Activated CD4-positive, alpha-beta T cell treated with anti-CD3 and anti-CD28 coated beads for 36 hours (primary cell): ENCODE measurements around the gene ATM. TPM values are rescaled to one million over a fixed set of nuclear protein-coding genes. Genes with fewer than 3 reads are reported as not detected.
"Not testable (repeated sequence)": the region's sequence is repeated elsewhere in the genome, so short reads cannot be mapped to it uniquely, and the experiment has no call there.

ENCODE experiments used
- ATAC-seq: fragments of 200-7000 bp; cut with Tn5 transposase; one replicate; pipeline ENCODE4 v1.10.0; 2021; ENCODE audit warnings: mild to moderate bottlenecking, moderate library complexity
- CTCF ChIA-PET: fragments of 350-600 bp; sonication (Branson Sonifier 250); formaldehyde crosslinking; loops from one replicate; lab custom pipeline; 2021; ENCODE audit warnings: antibody characterized with exemption; lab: Charles Lee
- POLR2A ChIA-PET: fragments of 350-600 bp; sonication (Branson Sonifier 250); formaldehyde crosslinking; loops from one replicate; lab custom pipeline; 2021; ENCODE audit warnings: antibody characterized with exemption, inconsistent platforms; lab: Charles Lee
- DNase-seq: peaks from one replicate; pipeline ENCODE4 v3.0.0-alpha.2; 2020
- H3K27ac Mint-ChIP-seq: one replicate; pipeline ENCODE4 v1.8.0; 2021; ENCODE audit warnings: mixed read lengths
- H3K27me3 Mint-ChIP-seq: one replicate; pipeline ENCODE4 v1.8.0; 2021; ENCODE audit warnings: mixed read lengths
- H3K36me3 Mint-ChIP-seq: one replicate; pipeline ENCODE4 v1.8.0; 2021; ENCODE audit warnings: low read depth, mixed read lengths
- H3K4me1 Mint-ChIP-seq: one replicate; pipeline ENCODE4 v1.8.0; 2021; ENCODE audit warnings: mixed read lengths
- H3K4me3 Mint-ChIP-seq: one replicate; pipeline ENCODE4 v1.8.0; 2021; ENCODE audit warnings: mild to moderate bottlenecking, moderate library complexity, mixed read lengths
- H3K9me3 Mint-ChIP-seq: one replicate; pipeline ENCODE4 v1.8.0; 2021; ENCODE audit warnings: low read depth, mixed read lengths
- intact Hi-C, 2 experiments: fragments of 100-400 bp; cut with DNase I in 1 of 2; cut with micrococcal nuclease in 1 of 2; formaldehyde crosslinking; loops; one replicate each; pipeline versions ENCODE4 v1.14.2 to v1.15.1; 2022 to 2024; cut with DNase I, micrococcal nuclease
- total RNA-seq, 2 experiments: library from RNA; stranded (reverse); gene quantifications; one replicate each; pipeline ENCODE4 v1.2.3, GENCODE V29; 2021

Gene ATM
- total RNA-seq, 2 experiments from 2014 or later: 32.8 to 36.1 TPM

GRCh38 chr11:108368134-108368533 lies 145.3 kb downstream of the ATM start:
- no peak for DNase-seq
- H3K4me1 Mint-ChIP-seq: peaks cover 10% of the 10 kb centered on the region
- intact Hi-C loops: no loop called here
- no peak overlapping the region for H3K27ac Mint-ChIP-seq
- peaks cover 40% of the 10 kb centered on the region for H3K36me3 Mint-ChIP-seq
- peaks cover 1% of the 10 kb centered on the region for H3K9me3 Mint-ChIP-seq
- POLR2A ChIA-PET: no interaction called here
- CTCF ChIA-PET: interaction anchor here (0.7 kb wide), 1 partner anchor 92 kb away, joined by 3 read pairs; no protein-coding TSS in a partner anchor
- no peak overlapping the region for H3K4me3 Mint-ChIP-seq
- H3K27me3 Mint-ChIP-seq: no peaks in the 10 kb centered on the region
- ATAC-seq: no peak

GRCh38 chr11:108369064-108369463 lies 146.2 kb downstream of the ATM start:
- Mint-ChIP-seq H3K27ac (peak overlapping the region; percentile 45), H3K9me3 (peaks cover 5% of the 10 kb centered on the region), H3K4me1 (peaks cover 10% of the 10 kb centered on the region), H3K4me3 (no peak overlapping the region), H3K36me3 (peaks cover 43% of the 10 kb centered on the region), H3K27me3 (no peaks in the 10 kb centered on the region)
- no peak for ATAC-seq
- peak; percentile 8 for DNase-seq
- ChIA-PET CTCF (no interaction called here), POLR2A (no interaction called here)
- intact Hi-C loops: no loop called here

GRCh38 chr11:108370315-108370714 lies 147.4 kb downstream of the ATM start:
- peaks cover 32% of the 10 kb centered on the region for H3K36me3 Mint-ChIP-seq
- no peaks in the 10 kb centered on the region for H3K27me3 Mint-ChIP-seq
- CTCF ChIA-PET: no interaction called here
- H3K4me1 Mint-ChIP-seq: peaks cover 10% of the 10 kb centered on the region
- POLR2A ChIA-PET: no interaction called here
- ATAC-seq (no peak), DNase-seq (no peak)
- H3K27ac Mint-ChIP-seq: no peak overlapping the region
- intact Hi-C loops: no loop called here
- H3K4me3 Mint-ChIP-seq: no peak overlapping the region
- peaks cover 7% of the 10 kb centered on the region for H3K9me3 Mint-ChIP-seq

GRCh38 chr11:108370990-108371389 lies 148.1 kb downstream of the ATM start:
- Mint-ChIP-seq H3K27ac (no peak overlapping the region), H3K36me3 (peaks cover 32% of the 10 kb centered on the region), H3K27me3 (no peaks in the 10 kb centered on the region), H3K9me3 (peaks cover 7% of the 10 kb centered on the region), H3K4me3 (no peak overlapping the region), H3K4me1 (peaks cover 10% of the 10 kb centered on the region)
- ATAC-seq (no peak), DNase-seq (no peak)
- ChIA-PET POLR2A (no interaction called here), CTCF (no interaction called here)
- intact Hi-C loops: no loop called here

GRCh38 chr11:108373505-108373904 lies 150.6 kb downstream of the ATM start:
- H3K4me3 Mint-ChIP-seq, intact Hi-C loops, H3K27ac Mint-ChIP-seq, H3K27me3 Mint-ChIP-seq, CTCF ChIA-PET, DNase-seq, ATAC-seq, H3K9me3 Mint-ChIP-seq, POLR2A ChIA-PET: not testable (repeated sequence)
- Mint-ChIP-seq H3K4me1 (peaks cover 10% of the 10 kb centered on the region), H3K36me3 (peaks cover 23% of the 10 kb centered on the region)

GRCh38 chr11:108388576-108388975 lies 165.7 kb downstream of the ATM start:
- Mint-ChIP-seq H3K36me3 (no peaks in the 10 kb centered on the region), H3K27ac (no peak overlapping the region), H3K27me3 (no peaks in the 10 kb centered on the region), H3K4me3 (no peak overlapping the region), H3K4me1 (no peaks in the 10 kb centered on the region), H3K9me3 (no peaks in the 10 kb centered on the region)
- intact Hi-C loops: no loop called here
- ATAC-seq (no peak), DNase-seq (no peak)
- ChIA-PET CTCF (no interaction called here), POLR2A (no interaction called here)

- H3K27me3 Mint-ChIP-seq: no peaks in the 10 kb centered on the region
- no peak overlapping the region for H3K27ac Mint-ChIP-seq
- DNase-seq (no peak), ATAC-seq (no peak)
- POLR2A ChIA-PET: no interaction called here
- no peaks in the 10 kb centered on the region for H3K9me3 Mint-ChIP-seq
- CTCF ChIA-PET: interaction anchor here (0.6 to 0.7 kb wide), 2 partner anchors 9 to 1442 kb away, joined by 3 to 4 read pairs; no protein-coding TSS in a partner anchor
- H3K36me3 Mint-ChIP-seq: no peaks in the 10 kb centered on the region
- H3K4me3 Mint-ChIP-seq: no peak overlapping the region
- intact Hi-C loops: no loop called here
- H3K4me1 Mint-ChIP-seq: no peaks in the 10 kb centered on the region
These were observed 169.5 kb downstream of the ATM start for GRCh38 chr11:108392353-108392752.

- Mint-ChIP-seq H3K36me3 (no peaks in the 10 kb centered on the region), H3K4me1 (no peaks in the 10 kb centered on the region), H3K4me3 (no peak overlapping the region), H3K27ac (no peak overlapping the region), H3K9me3 (no peaks in the 10 kb centered on the region), H3K27me3 (no peaks in the 10 kb centered on the region)
- ChIA-PET POLR2A (no interaction called here), CTCF (interaction anchor here (0.7 kb wide), 1 partner anchor 10 kb away, joined by 4 read pairs; no protein-coding TSS in a partner anchor)
- ATAC-seq: no peak
- no peak for DNase-seq
- intact Hi-C loops: no loop called here
These were observed 170.2 kb downstream of the ATM start for GRCh38 chr11:108393046-108393445.

GRCh38 chr11:108394744-108395284 lies 171.9 kb downstream of the ATM start:
- Mint-ChIP-seq H3K27me3 (no peaks in the 10 kb centered on the region), H3K4me1 (no peaks in the 10 kb centered on the region), H3K4me3 (no peak overlapping the region), H3K9me3 (no peaks in the 10 kb centered on the region), H3K36me3 (no peaks in the 10 kb centered on the region), H3K27ac (no peak overlapping the region)
- DNase-seq: no peak
- POLR2A ChIA-PET: no interaction called here
- ATAC-seq: no peak
- intact Hi-C loops: no loop called here
- CTCF ChIA-PET: no interaction called here

GRCh38 chr11:108396672-108397071 lies 173.8 kb downstream of the ATM start:
- H3K36me3 Mint-ChIP-seq, H3K4me1 Mint-ChIP-seq, ATAC-seq, H3K4me3 Mint-ChIP-seq, intact Hi-C loops, POLR2A ChIA-PET, H3K27me3 Mint-ChIP-seq, H3K9me3 Mint-ChIP-seq, H3K27ac Mint-ChIP-seq, DNase-seq, CTCF ChIA-PET: not testable (repeated sequence)

GRCh38 chr11:108398439-108398838 lies 175.6 kb downstream of the ATM start:
- Mint-ChIP-seq H3K9me3 (no peaks in the 10 kb centered on the region), H3K4me1 (no peaks in the 10 kb centered on the region), H3K4me3 (no peak overlapping the region), H3K27me3 (no peaks in the 10 kb centered on the region), H3K27ac (no peak overlapping the region), H3K36me3 (no peaks in the 10 kb centered on the region)
- no peak for ATAC-seq
- no peak for DNase-seq
- intact Hi-C loops: no loop called here
- CTCF ChIA-PET: no interaction called here
- POLR2A ChIA-PET: interaction anchor here (0.6 kb wide), 1 partner anchor 281 kb away, joined by 5 read pairs; no protein-coding TSS in a partner anchor

- CTCF ChIA-PET: no interaction called here
- H3K27ac Mint-ChIP-seq: no peak overlapping the region
- DNase-seq (no peak), ATAC-seq (no peak)
- no peaks in the 10 kb centered on the region for H3K9me3 Mint-ChIP-seq
- POLR2A ChIA-PET: no interaction called here
- no peaks in the 10 kb centered on the region for H3K36me3 Mint-ChIP-seq
- no peak overlapping the region for H3K4me3 Mint-ChIP-seq
- intact Hi-C loops: no loop called here
- no peaks in the 10 kb centered on the region for H3K27me3 Mint-ChIP-seq
- no peaks in the 10 kb centered on the region for H3K4me1 Mint-ChIP-seq
These were observed 179.4 kb downstream of the ATM start for GRCh38 chr11:108402241-108402640.
